Suprapubic skin (tissue), 3 donors: ENCODE measurements around the gene ACTN2.

Experiments used
- POLR2A ChIP-seq, 2 donors: fragments of 450-650 bp; IDR thresholded peaks; one replicate each; pipeline ENCODE4 v1.6.1; 2017; ENCODE audit warnings: antibody characterized with exemption in 2 of 2, mild to moderate bottlenecking in 2 of 2, moderate library complexity in 2 of 2
- TF ChIP-seq, protein P1 (sequence below), 2 donors: fragments of 200-600 bp in 1 of 2; fragments of 450-650 bp in 1 of 2; sonication (generic) in 1 of 2; IDR thresholded peaks; one replicate each; pipeline ENCODE4 v1.5.1; 2016 to 2019; ENCODE audit warnings: antibody characterized with exemption in 2 of 2, mild to moderate bottlenecking in 1 of 2, moderate library complexity in 1 of 2

DNA sequence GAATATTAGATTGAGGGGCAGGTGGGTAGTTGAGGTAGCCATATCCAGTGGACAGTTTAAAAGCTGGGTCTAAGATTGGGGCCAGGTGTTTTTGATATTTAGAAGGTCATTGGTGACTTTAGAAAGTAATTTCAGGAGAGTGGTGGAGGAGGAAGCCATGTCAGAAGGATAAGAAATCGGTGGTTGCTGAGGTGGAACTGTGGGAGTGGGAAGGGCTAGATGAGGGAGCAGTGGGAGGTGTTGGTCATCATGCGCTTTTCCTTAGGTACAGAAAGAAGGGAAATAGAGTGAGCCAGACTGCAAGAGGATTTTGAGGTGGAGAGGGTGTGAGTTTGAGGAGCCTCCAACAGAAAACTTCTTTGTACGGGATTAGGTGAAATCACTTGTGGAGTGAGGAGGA is 116.0 kb downstream of the ACTN2 start:
- TF ChIP-seq POLR2A (IDR thresholded peaks at IDR 0.05): no peak
- TF ChIP-seq, protein P1, sequence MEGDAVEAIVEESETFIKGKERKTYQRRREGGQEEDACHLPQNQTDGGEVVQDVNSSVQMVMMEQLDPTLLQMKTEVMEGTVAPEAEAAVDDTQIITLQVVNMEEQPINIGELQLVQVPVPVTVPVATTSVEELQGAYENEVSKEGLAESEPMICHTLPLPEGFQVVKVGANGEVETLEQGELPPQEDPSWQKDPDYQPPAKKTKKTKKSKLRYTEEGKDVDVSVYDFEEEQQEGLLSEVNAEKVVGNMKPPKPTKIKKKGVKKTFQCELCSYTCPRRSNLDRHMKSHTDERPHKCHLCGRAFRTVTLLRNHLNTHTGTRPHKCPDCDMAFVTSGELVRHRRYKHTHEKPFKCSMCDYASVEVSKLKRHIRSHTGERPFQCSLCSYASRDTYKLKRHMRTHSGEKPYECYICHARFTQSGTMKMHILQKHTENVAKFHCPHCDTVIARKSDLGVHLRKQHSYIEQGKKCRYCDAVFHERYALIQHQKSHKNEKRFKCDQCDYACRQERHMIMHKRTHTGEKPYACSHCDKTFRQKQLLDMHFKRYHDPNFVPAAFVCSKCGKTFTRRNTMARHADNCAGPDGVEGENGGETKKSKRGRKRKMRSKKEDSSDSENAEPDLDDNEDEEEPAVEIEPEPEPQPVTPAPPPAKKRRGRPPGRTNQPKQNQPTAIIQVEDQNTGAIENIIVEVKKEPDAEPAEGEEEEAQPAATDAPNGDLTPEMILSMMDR (IDR thresholded peaks at IDR 0.05): no peak
